Activated T-cell treated with anti-CD3 and anti-CD28 coated beads for 24 hours (primary cell): ENCODE results near the gene SVOPL.
"Not testable (repeated sequence)": the region's sequence is repeated elsewhere in the genome, so short reads cannot be mapped to it uniquely, and the experiment has no call there.

Source experiments
- DNase-seq: peaks from one replicate; pipeline ENCODE4 v3.0.0-alpha.2; 2020; ENCODE audit warnings: low read depth

The SVOPL gene

DNA sequence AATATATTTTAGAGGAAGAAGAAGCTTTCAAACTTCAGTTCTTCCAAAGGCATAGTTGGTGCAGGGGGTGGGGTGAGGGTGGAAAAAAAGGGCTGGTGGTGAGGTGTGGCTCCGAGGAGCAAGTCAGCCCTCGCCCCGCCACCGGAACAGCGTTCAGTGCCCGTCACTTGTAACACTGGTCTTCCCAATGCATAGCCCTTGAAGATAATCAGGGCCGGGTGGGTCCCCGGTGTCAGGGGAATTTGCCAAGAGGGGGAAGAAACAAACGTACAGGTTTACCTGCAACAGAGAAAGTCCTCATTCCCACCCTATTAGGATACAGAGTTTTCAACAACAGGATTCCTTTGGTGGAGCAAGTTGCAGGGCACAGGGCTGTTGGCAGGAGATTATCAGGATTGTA, 1.5 kb downstream of the SVOPL start:
- no peak for DNase-seq

GRCh38 chr7:138698281-138698680, 2.9 kb downstream of the SVOPL start:
- DNase-seq = no peak

GRCh38 chr7:138697535-138698182, 3.5 kb downstream of the SVOPL start:
- no peak for DNase-seq

- not testable (repeated sequence) for DNase-seq
These were observed 5.4 kb downstream of the SVOPL start for GRCh38 chr7:138695776-138696175.

DNA sequence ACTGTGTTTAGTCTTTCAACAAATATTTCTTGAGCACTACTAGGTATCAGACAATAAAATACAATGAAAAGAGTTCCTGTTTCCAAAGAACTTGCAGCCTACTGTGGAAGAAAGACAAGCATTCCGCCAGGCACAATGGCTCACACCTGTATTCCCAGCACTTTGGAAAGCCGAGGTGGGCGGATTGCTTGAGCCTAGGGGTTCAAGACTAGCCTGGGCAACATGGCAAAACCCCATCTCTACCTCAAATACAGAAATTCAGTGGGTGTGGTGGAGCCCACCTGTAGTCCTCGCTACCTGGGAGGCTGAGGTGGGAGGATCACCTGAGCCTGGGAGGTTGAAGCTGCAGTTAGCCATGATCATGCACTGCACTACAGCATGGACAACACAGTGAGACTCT, 6.1 kb downstream of the SVOPL start:
- DNase-seq = no peak

- DNase-seq = no peak
These were observed 10.0 kb downstream of the SVOPL start for GRCh38 chr7:138691178-138691577.

GRCh38 chr7:138690495-138690894, 10.7 kb downstream of the SVOPL start:
- DNase-seq = no peak

- DNase-seq = not testable (repeated sequence)
These were observed 13.1 kb downstream of the SVOPL start for GRCh38 chr7:138688037-138688436.

DNA sequence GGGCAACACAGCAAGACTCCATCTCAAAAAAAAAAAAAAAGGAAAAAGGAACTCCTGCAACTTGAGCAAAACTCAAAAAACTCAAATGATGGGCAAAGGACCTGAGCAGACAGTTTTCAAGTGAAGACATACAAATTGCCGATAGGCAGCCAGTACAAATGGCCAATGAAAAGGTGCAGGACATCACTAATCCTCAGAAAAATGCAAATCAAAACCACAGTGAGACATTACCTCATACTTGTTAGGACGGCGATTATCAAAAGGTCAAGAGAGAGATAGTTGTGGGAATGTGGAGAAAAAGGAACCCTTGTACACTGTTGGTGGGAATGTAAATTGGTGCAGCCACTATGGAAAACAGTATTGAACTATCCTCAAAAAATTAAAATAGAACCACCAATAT, 16.8 kb downstream of the SVOPL start:
- DNase-seq = no peak

DNA sequence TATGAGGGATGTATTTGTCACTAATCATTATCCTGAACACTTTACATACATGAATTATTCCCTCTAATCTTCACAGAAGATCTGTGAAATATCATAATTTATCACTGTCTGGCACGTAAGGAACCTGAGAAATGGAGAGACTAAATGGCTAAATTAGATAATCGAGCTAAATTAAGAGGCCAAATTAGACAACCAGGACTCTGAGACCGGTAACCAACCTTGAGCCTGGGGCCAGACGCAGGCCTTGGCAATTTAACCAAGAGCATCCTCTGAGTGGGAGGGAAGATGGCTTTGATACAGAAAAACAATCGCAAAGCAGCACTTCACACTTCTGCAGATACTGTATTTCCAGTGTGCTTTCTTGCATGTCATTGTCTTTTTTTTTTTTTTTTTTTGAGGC, 21.4 kb downstream of the SVOPL start:
- no peak for DNase-seq

- DNase-seq = no peak
These were observed 30.6 kb downstream of the SVOPL start for GRCh38 chr7:138670594-138670993.

DNA sequence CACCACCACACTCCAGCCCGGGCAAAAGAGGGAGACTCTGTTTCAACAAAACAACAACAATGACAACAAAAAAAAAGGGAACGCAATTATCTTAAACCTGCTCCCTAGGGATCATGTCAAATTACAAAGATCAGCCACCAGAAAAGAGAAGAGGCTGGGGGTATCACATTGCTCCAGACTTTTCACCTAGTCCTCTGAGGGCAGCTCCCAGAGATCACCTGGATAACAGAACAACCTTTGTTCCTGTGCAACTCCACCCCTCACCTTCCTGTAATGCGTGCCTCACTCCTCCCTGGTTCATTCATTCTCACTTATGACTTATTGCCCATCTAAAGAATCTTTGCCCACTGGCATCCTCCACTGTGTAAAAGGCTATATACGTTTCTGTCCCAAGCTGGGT, 31.8 kb downstream of the SVOPL start:
- DNase-seq = no peak

DNA sequence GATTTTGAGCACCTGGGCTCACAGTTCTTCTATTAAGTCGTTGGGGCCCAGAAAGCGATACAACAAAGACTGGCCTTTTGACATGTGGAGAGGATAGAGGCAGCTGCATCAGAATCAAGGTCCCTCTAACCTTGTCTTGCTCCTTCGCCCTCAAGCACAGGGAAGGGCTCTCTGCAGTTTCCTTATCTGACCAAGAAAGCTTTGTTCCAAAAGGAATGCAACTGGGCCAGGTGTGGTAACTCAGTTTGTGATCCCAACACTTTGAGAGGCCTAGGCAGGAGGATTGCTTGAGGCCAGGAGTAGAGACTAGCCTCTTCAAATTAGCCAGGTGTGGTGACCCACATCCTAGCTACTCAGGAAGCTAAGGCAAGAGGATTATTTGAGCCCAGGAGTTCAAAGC, 32.2 kb downstream of the SVOPL start:
- DNase-seq = no peak

DNA sequence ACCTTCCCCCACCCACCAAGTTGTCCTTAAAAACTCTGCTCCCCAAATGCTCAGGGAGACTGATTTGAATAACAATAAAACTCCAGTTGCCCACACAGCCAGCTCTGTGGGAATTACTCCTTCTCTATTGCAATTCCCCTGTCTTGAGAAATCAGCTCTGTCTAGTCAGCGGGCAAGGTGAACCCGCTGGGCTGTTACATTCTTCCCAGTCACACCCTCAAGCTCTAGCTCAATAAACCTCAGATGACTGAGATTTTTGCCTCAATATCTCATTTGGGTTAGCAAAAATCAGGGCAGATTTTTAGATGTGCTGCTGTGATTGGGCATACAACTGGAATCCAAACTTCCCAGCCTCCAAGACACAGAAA, 32.9 kb downstream of the SVOPL start:
- no peak for DNase-seq

GRCh38 chr7:138667535-138668228, 33.5 kb downstream of the SVOPL start:
- DNase-seq = no peak

DNA sequence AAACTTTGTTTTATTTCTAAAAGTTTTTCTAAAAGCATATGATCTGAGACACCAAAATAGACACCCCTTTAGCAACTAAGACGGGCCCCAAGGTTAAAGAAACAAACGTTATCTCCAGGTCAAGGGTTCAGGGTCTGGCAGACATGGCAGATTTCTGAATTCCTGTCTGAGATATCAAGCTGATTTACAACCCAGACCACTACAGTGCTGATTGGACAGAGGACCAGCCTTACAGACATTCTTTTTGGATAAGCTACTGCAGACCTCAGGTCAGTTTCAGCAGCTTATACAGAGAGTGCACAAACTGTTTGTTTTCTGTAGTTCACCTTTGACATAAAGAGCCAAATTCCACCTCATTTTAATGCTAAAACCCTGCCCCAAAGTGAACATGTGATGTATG, 34.8 kb downstream of the SVOPL start:
- no peak for DNase-seq

- no peak for DNase-seq
These were observed 35.5 kb downstream of the SVOPL start for GRCh38 chr7:138665669-138666140.

- DNase-seq = no peak
These were observed 35.9 kb downstream of the SVOPL start for GRCh38 chr7:138665249-138665648.

DNA sequence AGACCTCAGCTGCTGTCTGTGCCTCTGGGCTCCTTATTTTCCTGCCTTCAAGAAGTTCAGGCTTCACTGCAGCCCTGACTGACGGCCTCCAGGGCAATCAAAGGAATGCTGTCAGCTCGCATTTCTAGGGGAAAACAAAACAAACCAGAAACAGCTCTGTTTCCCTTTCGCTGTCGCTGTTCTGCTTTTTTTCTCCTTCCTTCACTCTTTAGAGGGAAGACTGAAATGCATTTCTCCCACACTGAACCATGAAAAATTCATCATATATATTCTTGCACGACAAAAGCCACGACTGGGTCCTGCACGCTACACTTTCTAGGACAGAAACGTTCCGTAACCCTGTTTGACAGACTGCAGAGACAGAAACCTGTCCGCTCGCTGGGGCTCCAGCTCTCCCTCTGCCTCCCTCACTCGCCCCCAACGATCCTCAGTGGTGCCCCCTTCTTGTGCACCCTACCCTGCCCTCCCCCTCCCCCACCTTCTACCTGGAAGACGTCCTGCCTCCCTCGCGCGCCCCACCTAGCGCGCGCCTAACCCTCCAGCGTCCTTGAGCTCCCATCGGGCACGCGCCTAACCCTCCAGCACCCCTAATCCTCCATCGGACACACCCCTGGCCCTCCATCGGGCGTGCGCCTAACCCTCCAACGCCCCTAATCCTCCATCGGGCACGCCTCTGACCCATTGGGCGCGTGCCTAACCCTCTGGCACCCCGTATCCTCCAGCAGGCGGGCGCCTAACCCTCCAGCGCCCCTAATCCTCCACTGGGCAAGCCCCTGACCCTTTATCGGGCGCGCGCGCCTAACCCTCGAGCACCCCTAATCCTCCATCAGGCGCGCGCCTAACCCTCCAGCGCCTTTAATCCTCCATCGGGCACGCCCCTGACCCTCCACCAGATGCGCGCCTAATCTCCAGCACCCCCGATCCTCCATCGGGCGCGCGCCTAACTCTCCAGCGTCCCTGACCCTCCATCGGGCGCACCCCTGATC, 37.1 kb downstream of the SVOPL start:
- DNase-seq = no peak

DNA sequence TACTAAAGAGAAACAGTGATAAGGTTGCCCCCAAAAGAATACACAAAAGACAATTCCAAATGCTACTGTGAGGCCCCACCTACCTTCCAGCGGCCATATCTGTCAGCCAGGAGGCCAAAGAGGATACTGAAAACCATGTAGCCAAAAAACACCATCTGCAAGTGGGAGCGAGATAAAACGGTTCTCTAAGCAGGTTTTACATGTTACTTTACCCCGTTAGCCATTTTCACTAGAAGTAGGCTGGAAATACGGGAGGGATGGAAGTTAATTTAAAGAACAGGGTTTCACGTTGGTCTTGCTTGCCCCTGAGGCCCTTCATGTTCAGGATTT, 38.2 kb downstream of the SVOPL start:
- DNase-seq = no peak

DNA sequence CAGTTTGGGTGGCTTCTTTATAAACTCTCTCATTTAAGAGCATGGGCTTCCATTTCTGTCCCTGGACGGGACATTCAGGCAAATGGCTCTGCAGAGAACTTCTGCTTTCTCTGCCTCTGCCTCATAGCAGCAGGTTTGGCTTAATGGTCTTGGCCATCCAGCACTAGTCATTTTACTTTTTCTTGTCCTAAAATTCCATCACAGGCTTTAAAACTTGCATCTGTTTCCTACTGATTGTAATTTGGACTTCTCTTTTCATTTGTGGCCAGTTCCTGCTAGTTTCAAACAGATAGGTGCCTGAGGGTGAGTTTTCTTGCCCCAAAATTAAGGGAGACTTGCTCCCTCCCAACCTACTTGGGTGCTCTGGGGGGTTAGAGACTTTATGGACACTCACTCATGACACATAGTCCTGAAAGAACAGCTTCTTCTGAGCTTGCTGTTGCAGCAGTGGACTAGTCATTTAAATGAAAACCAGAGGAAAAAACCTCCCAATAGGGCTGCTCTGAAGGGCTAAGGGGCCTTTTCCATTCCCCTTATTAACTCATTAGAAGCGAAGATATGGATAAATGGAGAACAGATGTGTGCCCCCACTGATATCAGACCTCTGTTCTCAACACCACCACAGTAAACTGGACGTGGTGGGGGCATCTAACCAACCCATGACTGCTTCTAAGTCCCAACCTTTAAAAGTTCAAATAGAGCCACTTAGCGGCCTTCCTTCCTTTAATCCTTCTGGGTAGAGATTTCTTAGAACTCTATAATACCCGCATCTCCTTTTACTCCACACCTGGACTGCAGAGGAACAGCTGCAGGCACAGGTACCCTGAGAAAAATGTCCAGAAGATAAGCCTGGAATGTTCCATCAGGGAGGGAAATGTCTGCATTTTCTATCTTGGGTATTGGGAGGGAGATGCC, 38.8 kb downstream of the SVOPL start:
- DNase-seq = no peak
